H9 (cell line): ENCODE results near the gene TMEM82. TPM values are rescaled to one million over a fixed set of nuclear protein-coding genes. Genes with fewer than 3 reads are reported as not detected.

ENCODE experiments used
- DNase-seq: peaks from one replicate; pipeline ENCODE4 v3.0.0-alpha.2; 2017
- H2AFZ ChIP-seq: one replicate; pipeline ENCODE4 v1.6.1; 2013; ENCODE audit warnings: mild to moderate bottlenecking, low read length, control low read depth, moderate library complexity
- H2AK5ac ChIP-seq: 2 replicates; pipeline ENCODE4 v1.6.1; 2013; ENCODE audit warnings: low read length, control low read depth, mixed read lengths; ENCODE audit not compliant: insufficient read length
- H2BK120ac ChIP-seq: one replicate; pipeline ENCODE4 v1.6.1; 2013; ENCODE audit warnings: low read depth, mild to moderate bottlenecking, low read length, control low read depth, inconsistent platforms; ENCODE audit not compliant: poor library complexity, severe bottlenecking
- H2BK12ac ChIP-seq: 2 replicates; pipeline ENCODE4 v1.6.1; 2013; ENCODE audit warnings: low read length, control low read depth, mixed read lengths, low read depth; ENCODE audit not compliant: insufficient read length
- H2BK15ac ChIP-seq: 2 replicates; pipeline ENCODE4 v1.6.1; 2013; ENCODE audit warnings: low read depth, low read length, control low read depth
- H2BK20ac ChIP-seq: one replicate; pipeline ENCODE4 v1.6.1; 2013; ENCODE audit warnings: low read depth, mild to moderate bottlenecking, low read length, control low read depth, inconsistent platforms; ENCODE audit not compliant: poor library complexity, severe bottlenecking
- H2BK5ac ChIP-seq: 2 replicates; pipeline ENCODE4 v1.6.1; 2013; ENCODE audit warnings: low read length, control low read depth, mixed read lengths; ENCODE audit not compliant: insufficient read length
- H3K14ac ChIP-seq: 2 replicates; pipeline ENCODE4 v1.6.1; 2013; ENCODE audit warnings: low read length, control low read depth; ENCODE audit not compliant: insufficient read depth
- H3K18ac ChIP-seq: 2 replicates; pipeline ENCODE4 v1.6.1; 2013; ENCODE audit warnings: low read depth, mild to moderate bottlenecking, mixed read lengths, low read length, control low read depth; ENCODE audit not compliant: insufficient read length
- H3K23ac ChIP-seq: 2 replicates; pipeline ENCODE4 v1.6.1; 2013; ENCODE audit warnings: low read length, control low read depth, mixed read lengths, low read depth; ENCODE audit not compliant: insufficient read length
- H3K23me2 ChIP-seq: 2 replicates; pipeline ENCODE4 v1.6.1; 2013; ENCODE audit warnings: low read depth, mild to moderate bottlenecking, mixed read lengths, low read length, control low read depth; ENCODE audit not compliant: insufficient read length, poor library complexity, severe bottlenecking
- H3K27ac ChIP-seq: 2 replicates; pipeline ENCODE4 v1.5.1; 2013; ENCODE audit warnings: low read length, control low read depth, mixed read lengths, low read depth; ENCODE audit not compliant: insufficient read length
- H3K27me3 ChIP-seq: 2 replicates; pipeline ENCODE4 v1.6.1; 2013; ENCODE audit warnings: low read length, control low read depth, inconsistent platforms; ENCODE audit not compliant: insufficient read depth
- H3K4ac ChIP-seq: 2 replicates; pipeline ENCODE4 v1.6.1; 2013; ENCODE audit warnings: low read depth, mild to moderate bottlenecking, control low read depth, inconsistent platforms, low read length, moderate library complexity
- H3K4me1 ChIP-seq: 2 replicates; pipeline ENCODE4 v1.6.1; 2013; ENCODE audit warnings: low read length, control low read depth, inconsistent platforms; ENCODE audit not compliant: insufficient read depth
- H3K4me2 ChIP-seq: 2 replicates; pipeline ENCODE4 v1.6.1; 2013; ENCODE audit warnings: low read length, control low read depth, mixed read lengths; ENCODE audit not compliant: insufficient read length, insufficient read depth
- H3K56ac ChIP-seq: 2 replicates; pipeline ENCODE4 v1.6.1; 2013; ENCODE audit warnings: low read depth, mild to moderate bottlenecking, mixed read lengths, low read length, control low read depth; ENCODE audit not compliant: insufficient read length
- H3K79me1 ChIP-seq: 2 replicates; pipeline ENCODE4 v1.6.1; 2013; ENCODE audit warnings: low read depth, mild to moderate bottlenecking, moderate library complexity, low read length, control low read depth, inconsistent platforms; ENCODE audit not compliant: insufficient read depth, poor library complexity, severe bottlenecking
- H3K79me2 ChIP-seq: 2 replicates; pipeline ENCODE4 v1.6.1; 2013; ENCODE audit warnings: low read length, control low read depth, inconsistent platforms; ENCODE audit not compliant: insufficient read depth
- H3K9ac ChIP-seq: 2 replicates; pipeline ENCODE4 v1.6.1; 2013; ENCODE audit warnings: low read length, control low read depth, mixed read lengths; ENCODE audit not compliant: insufficient read length; ENCODE audit errors: extremely low read depth
- H3K9me3 ChIP-seq: one replicate; pipeline ENCODE4 v1.6.1; 2013; ENCODE audit warnings: low read depth, low read length, inconsistent platforms; ENCODE audit not compliant: control insufficient read depth
- H3T11ph ChIP-seq: one replicate; pipeline ENCODE4 v1.6.1; 2013; ENCODE audit warnings: mild to moderate bottlenecking, low read length, control low read depth, inconsistent platforms
- H4K20me1 ChIP-seq: one replicate; pipeline ENCODE4 v1.6.1; 2013; ENCODE audit not compliant: control insufficient read depth, insufficient read length, insufficient read depth
- H4K5ac ChIP-seq: 2 replicates; pipeline ENCODE4 v1.6.1; 2013; ENCODE audit warnings: low read depth, mild to moderate bottlenecking, mixed read lengths, low read length, control low read depth; ENCODE audit not compliant: insufficient read length
- H4K8ac ChIP-seq: replicated peaks from 2 replicates; pipeline ENCODE4 v1.6.1; 2013; ENCODE audit warnings: low read length, control low read depth, mixed read lengths, low read depth; ENCODE audit not compliant: insufficient read length
- H4K91ac ChIP-seq: 2 replicates; pipeline ENCODE4 v1.6.1; 2013; ENCODE audit warnings: low read depth, mild to moderate bottlenecking, moderate library complexity, mixed read lengths, low read length, control low read depth; ENCODE audit not compliant: insufficient read length
- H3K27ac Mint-ChIP-seq, 3 experiments: 2 replicates in 2 of 3; 3 replicates in 1 of 3; pipeline ENCODE4 v1.8.0; 2020 to 2021; ENCODE audit warnings: mixed read lengths in 3 of 3, mild to moderate bottlenecking in 1 of 3, moderate library complexity in 1 of 3
- H3K27me3 Mint-ChIP-seq: 2 replicates; pipeline ENCODE4 v1.8.0; 2021; ENCODE audit warnings: low read depth, mild to moderate bottlenecking, moderate library complexity, mixed read lengths
- H3K36me3 Mint-ChIP-seq, 3 experiments: 2 replicates in 2 of 3; 3 replicates in 1 of 3; pipeline ENCODE4 v1.8.0; 2020 to 2021; ENCODE audit warnings: low read depth in 3 of 3, mixed read lengths in 3 of 3; ENCODE audit not compliant: insufficient read depth in 1 of 3
- H3K4me1 Mint-ChIP-seq, 2 experiments: 2 replicates each; pipeline ENCODE4 v1.8.0; 2020; ENCODE audit warnings: mixed read lengths in 2 of 2
- H3K4me3 Mint-ChIP-seq, 2 experiments: 2 replicates in 1 of 2; 3 replicates in 1 of 2; pipeline ENCODE4 v1.8.0; 2020 to 2021; ENCODE audit warnings: mild to moderate bottlenecking in 2 of 2, mixed read lengths in 2 of 2, moderate library complexity in 1 of 2
- H3K9me3 Mint-ChIP-seq, 2 experiments: 2 replicates in 1 of 2; 3 replicates in 1 of 2; pipeline ENCODE4 v1.8.0; 2020; ENCODE audit warnings: mild to moderate bottlenecking in 2 of 2, mixed read lengths in 2 of 2, moderate library complexity in 1 of 2
- WGBS: extraction: QIAGEN DNeasy Blood & Tissue Kit; methylation state at CpG from one replicate; pipeline ENCODE4 v1.1.7; 2013; ENCODE audit warnings: missing lambda C conversion rate, low lambda C conversion rate, mixed read lengths; ENCODE audit not compliant: insufficient read length; ENCODE audit errors: extremely low coverage; 5-methylcytosine and 5-hydroxymethylcytosine counted together
- total RNA-seq: library from RNA; stranded (reverse); gene quantifications from 2 replicates; pipeline ENCODE4 v1.2.1, GENCODE V29; 2021
- TF ChIP-seq, protein P1 (sequence below): fragments of 200-600 bp; sonication (generic); conservative IDR thresholded peaks from 3 replicates; pipeline ENCODE4 v1.8.0; 2021; ENCODE audit warnings: antibody characterized with exemption, mild to moderate bottlenecking

TMEM82 gene
- total RNA-seq, 1 experiment from 2014 or later: 1.4 TPM

DNA sequence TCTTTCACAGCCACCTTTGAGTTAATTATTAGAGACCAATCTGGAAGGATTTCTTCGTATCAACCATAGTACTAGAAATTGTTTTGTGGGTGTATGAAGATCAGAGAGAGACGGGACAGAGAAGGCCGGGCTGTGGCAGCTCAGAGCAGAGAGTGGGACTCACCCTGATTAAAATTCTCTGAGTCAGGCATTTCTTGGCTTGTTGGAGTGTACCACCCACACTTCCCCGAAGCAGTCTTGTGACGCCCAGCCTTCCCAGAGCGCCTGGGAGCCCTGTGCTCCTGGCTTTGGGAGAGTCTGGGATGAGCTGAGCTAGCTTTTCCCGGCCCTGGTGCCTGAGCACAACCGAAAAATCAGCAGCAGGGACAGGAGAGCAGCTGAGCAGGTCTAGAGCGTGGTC is 38.7 kb upstream of the TMEM82 start:
- H3K9ac ChIP-seq: no peak overlapping the region
- no peak overlapping the region for H4K91ac ChIP-seq
- H3K14ac ChIP-seq: no peak overlapping the region; the same call in 1 of the 2 replicates

More for the DNA sequence above, 38.7 kb upstream of the TMEM82 start:
- no peaks in the 10 kb centered on the region; the same call in 1 of the 2 replicates for H3K79me2 ChIP-seq
- no peak for DNase-seq
- no peak overlapping the region for H3K56ac ChIP-seq
- peaks cover 3% of the 10 kb centered on the region in 2 experiments; a peak in 2 of 4 replicates for H3K4me1 Mint-ChIP-seq
- H3K4ac ChIP-seq: no peak overlapping the region
- no peak overlapping the region for H2BK20ac ChIP-seq
- no peak overlapping the region for H2BK120ac ChIP-seq
- no peak overlapping the region for H3T11ph ChIP-seq
- H3K18ac ChIP-seq: no peak overlapping the region
- no peak overlapping the region for H4K8ac ChIP-seq
- H3K27ac Mint-ChIP-seq: peak overlapping the region; percentile 4 to 88 (median 8); a peak in 4 of 7 replicates
- no peaks in the 10 kb centered on the region for H3K9me3 Mint-ChIP-seq
- no peaks in the 10 kb centered on the region; the same call in 1 of the 2 replicates for H3K4me1 ChIP-seq
- H4K5ac ChIP-seq: no peak overlapping the region
- no peaks in the 10 kb centered on the region for H3K27me3 Mint-ChIP-seq
- no peak overlapping the region for H3K4me2 ChIP-seq
- no CpG with 5 or more reads among the region's 9 CpGs for WGBS
- H3K23me2 ChIP-seq: no peaks in the 10 kb centered on the region
- no peaks in the 10 kb centered on the region for H3K9me3 ChIP-seq
- H3K4me3 Mint-ChIP-seq: no peak overlapping the region
- H2BK5ac ChIP-seq: no peak overlapping the region
- H3K27ac ChIP-seq: no peak overlapping the region
- H2BK12ac ChIP-seq: no peak overlapping the region
- no peaks in the 10 kb centered on the region for H3K79me1 ChIP-seq
- H2AFZ ChIP-seq: no peak overlapping the region
- H4K20me1 ChIP-seq: no peaks in the 10 kb centered on the region
- H3K27me3 ChIP-seq: no peaks in the 10 kb centered on the region
- no peak overlapping the region for H3K23ac ChIP-seq
- no peak overlapping the region for H2AK5ac ChIP-seq
- H3K36me3 Mint-ChIP-seq: peaks cover 6 to 17% (median 13%) of the 10 kb centered on the region in 3 experiments
- TF ChIP-seq, protein P1, sequence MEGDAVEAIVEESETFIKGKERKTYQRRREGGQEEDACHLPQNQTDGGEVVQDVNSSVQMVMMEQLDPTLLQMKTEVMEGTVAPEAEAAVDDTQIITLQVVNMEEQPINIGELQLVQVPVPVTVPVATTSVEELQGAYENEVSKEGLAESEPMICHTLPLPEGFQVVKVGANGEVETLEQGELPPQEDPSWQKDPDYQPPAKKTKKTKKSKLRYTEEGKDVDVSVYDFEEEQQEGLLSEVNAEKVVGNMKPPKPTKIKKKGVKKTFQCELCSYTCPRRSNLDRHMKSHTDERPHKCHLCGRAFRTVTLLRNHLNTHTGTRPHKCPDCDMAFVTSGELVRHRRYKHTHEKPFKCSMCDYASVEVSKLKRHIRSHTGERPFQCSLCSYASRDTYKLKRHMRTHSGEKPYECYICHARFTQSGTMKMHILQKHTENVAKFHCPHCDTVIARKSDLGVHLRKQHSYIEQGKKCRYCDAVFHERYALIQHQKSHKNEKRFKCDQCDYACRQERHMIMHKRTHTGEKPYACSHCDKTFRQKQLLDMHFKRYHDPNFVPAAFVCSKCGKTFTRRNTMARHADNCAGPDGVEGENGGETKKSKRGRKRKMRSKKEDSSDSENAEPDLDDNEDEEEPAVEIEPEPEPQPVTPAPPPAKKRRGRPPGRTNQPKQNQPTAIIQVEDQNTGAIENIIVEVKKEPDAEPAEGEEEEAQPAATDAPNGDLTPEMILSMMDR: no peak
- H2BK15ac ChIP-seq: no peak overlapping the region
